ENCODE data around the gene CD79A. TPM values are rescaled to one million over a fixed set of nuclear protein-coding genes. Genes with fewer than 3 reads are reported as not detected.

Gene CD79A
- total RNA-seq, 1 experiment from 2014 or later = 0.37 TPM

GRCh38 chr19:41895745-41896580, 18.9 kb downstream of the CD79A start:
- in situ Hi-C loops (cut with HindIII; ENCODE audit: low pct_unique_long_range_greater_than_20kb, low sequenced_read_pairs) = no loop called here
- no peak for DNase-seq (ENCODE audit: low read depth, low spot score)

DNA sequence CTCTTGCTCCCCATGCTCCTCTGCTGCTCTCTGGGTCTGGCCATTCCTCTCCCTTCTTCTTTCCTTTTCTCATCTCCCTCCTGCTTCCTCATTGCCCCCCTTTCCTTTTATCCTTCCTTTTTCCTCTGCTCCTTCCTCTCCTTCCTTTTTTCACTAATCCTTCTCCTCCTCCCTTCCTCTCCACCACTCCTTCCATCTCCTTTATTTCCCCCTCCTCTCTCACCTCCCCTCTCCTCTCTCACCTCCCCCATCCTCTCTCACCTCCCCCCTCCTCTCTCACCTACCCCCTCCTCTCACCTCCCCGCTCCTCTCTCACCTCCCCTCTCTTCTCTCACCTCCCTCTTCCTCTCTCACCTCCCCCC, 19.5 kb downstream of the CD79A start:
- no peak for DNase-seq (ENCODE audit: low read depth, low spot score)
- in situ Hi-C loops (cut with HindIII; ENCODE audit: low pct_unique_long_range_greater_than_20kb, low sequenced_read_pairs) = no loop called here

DNA sequence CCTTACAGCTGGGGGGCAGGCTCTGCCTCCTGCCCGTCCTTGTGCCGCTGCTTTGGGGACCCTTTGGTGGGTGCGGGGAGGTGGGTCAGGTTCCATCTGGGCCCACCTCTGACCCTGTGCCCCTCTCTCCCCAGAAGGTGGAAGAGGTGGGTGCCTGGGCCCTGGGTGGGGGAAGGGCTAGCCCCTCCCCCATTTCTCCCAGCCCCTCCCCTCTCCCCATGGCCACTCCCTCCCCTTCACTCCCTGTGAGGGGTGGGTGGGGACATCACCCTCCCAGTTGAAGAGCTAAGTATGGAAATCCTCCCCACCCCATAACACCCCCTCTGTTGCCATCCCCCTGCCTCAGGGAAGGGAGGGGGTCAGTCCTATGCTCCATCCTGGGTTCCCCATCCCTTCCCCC, 20.1 kb downstream of the CD79A start:
- in situ Hi-C loops (cut with HindIII; ENCODE audit: low pct_unique_long_range_greater_than_20kb, low sequenced_read_pairs) = no loop called here
- DNase-seq (ENCODE audit: low read depth, low spot score) = no peak

DNA sequence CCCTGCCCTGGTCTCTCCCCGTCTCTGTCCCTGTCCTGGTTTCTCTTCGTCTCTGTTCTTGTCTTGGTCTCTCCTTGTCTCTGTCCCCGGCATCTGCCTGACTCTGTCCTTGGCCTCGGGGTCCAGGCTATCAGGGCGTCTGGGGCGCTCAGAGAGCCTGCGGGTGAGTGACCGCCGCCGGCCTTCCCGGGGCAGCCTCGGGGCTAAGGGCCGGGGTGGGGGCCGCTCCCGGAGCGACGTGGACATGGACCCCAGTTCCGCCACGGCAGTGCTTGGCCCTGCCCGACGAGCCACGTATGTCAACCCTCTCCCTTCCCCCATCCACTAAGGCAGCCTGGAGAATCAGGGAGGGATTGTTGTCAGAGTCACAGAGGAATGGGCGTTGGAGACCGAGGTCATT, 20.7 kb downstream of the CD79A start:
- in situ Hi-C loops (cut with HindIII; ENCODE audit: low pct_unique_long_range_greater_than_20kb, low sequenced_read_pairs) = no loop called here
- no peak for DNase-seq (ENCODE audit: low read depth, low spot score)

DNA sequence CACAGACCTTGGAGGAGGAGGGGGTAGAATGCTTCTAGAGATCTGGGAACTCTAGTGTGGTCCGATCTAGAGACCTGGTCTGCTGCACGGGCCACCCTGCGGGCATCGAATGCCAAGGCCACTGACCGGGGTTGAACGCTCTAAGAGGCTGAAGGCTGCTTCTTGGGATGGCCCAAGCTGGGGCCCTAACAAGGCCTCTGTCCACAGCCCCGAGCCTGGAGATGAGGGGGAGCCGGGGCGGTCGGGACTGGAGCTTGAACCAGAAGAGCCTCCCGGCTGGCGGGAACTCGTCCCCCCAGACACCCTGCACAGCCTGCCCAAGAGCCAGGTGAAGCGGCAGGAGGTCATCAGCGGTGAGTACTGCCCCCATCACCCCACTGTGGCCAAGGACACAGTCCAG, 21.2 kb downstream of the CD79A start:
- no peak for DNase-seq (ENCODE audit: low read depth, low spot score)
- in situ Hi-C loops (cut with HindIII; ENCODE audit: low pct_unique_long_range_greater_than_20kb, low sequenced_read_pairs) = no loop called here

DNA sequence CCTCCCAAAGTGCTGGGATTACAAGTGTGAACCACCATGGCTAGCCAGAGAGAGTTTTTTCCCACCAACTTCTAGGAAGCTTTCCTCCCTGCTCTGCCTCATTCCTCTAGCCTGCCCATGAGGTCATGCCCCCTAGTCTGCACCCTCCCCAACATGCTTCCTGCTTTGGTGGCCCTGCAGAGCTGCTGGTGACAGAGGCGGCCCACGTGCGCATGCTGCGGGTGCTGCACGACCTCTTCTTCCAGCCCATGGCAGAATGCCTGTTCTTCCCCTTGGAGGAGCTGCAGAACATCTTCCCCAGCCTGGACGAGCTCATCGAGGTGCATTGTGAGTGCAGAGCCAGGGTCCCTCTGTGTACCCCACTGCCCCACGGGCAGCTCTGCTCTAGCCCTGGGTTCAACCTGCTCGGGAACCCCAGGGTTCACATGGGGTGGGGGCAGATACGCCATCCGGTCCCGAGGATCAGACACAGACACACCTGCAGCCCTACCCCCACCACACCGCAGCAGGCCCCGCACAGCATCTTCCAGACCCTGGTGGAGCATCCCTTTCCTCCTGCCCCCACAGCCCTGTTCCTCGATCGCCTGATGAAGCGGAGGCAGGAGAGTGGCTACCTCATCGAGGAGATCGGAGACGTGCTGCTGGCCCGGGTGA, 24.8 kb downstream of the CD79A start:
- DNase-seq (ENCODE audit: low read depth, low spot score) = no peak
- in situ Hi-C loops (cut with HindIII; ENCODE audit: low pct_unique_long_range_greater_than_20kb, low sequenced_read_pairs) = no loop called here

- no peak for DNase-seq (ENCODE audit: low read depth, low spot score)
- in situ Hi-C loops (cut with HindIII; ENCODE audit: low pct_unique_long_range_greater_than_20kb, low sequenced_read_pairs) = no loop called here
Observed at GRCh38 chr19:41902594-41902993, 25.5 kb downstream of the CD79A start.

- no peak for DNase-seq (ENCODE audit: low read depth, low spot score)
- in situ Hi-C loops (cut with HindIII; ENCODE audit: low pct_unique_long_range_greater_than_20kb, low sequenced_read_pairs) = no loop called here
Observed at GRCh38 chr19:41903193-41903953, 26.3 kb downstream of the CD79A start.

DNA sequence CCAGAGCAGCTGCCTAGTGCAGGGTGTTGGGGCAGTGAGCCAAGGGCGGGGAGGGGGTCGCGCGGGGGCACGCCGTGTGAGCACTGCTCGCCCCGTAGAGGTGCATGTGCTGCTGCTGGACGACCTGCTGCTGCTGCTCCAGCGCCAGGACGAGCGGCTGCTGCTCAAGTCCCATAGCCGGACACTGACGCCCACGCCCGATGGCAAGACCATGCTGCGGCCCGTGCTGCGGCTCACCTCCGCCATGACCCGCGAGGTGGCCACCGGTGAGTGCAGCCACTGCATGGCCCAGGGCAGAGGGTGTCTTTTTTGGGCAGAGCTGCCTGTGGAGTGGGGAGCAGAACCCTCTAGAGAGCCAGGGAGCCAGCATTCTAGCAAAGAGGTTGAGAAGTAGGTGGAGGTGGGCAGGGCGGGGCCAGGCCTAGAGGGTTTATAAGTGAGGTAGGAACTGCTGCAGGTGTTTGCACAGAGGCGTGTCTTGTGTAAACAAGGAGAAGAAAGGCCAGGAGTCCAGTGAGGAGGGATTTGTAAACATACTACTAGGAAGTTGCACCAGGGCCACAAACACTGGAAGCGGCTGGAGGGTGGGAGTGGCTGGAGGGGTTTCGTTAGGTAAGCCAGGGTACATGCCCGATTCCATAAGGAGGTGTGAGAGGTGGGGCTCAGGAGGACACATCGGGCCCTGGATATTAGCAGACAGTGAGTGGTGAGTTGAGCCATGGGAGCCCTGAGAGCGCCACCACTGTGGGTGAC, 27.2 kb downstream of the CD79A start:
- in situ Hi-C loops (cut with HindIII; ENCODE audit: low pct_unique_long_range_greater_than_20kb, low sequenced_read_pairs) = no loop called here
- DNase-seq (ENCODE audit: low read depth, low spot score) = no peak

DNA sequence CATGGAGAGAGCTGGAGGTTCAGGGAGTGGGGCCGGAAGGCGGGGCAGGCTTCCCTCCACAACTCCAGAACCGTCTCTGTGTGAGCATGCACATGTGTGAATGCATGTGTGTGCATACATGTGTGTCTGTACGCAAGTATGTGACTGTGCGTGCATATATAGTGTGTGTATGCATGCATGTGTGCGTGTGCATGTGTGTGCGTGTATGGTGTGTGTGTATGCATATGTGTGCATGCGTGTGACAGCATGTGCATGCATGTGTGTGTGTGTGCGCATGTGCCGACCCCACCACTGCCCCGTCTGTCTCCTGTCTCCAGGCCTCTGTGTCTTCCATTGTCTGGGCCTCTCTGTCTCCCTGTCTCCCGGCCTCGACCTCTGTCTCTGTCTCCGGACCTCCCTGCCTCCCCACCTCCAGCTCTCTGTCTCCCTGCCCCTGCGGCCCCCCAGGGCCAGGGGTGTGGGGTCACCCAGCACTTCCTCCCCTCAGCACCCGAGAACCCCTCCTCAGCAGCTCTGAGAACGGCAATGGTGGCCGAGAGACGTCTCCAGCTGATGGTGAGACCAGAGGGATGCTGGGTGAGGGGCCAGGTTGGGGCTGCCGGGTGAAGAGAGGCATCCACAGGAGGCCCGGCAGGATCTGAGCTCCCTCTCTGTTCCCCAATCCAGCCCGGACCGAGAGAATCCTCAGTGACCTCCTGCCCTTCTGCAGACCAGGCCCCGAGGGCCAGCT, 28.4 kb downstream of the CD79A start:
- in situ Hi-C loops (cut with HindIII; ENCODE audit: low pct_unique_long_range_greater_than_20kb, low sequenced_read_pairs) = no loop called here
- no peak for DNase-seq (ENCODE audit: low read depth, low spot score)

DNA sequence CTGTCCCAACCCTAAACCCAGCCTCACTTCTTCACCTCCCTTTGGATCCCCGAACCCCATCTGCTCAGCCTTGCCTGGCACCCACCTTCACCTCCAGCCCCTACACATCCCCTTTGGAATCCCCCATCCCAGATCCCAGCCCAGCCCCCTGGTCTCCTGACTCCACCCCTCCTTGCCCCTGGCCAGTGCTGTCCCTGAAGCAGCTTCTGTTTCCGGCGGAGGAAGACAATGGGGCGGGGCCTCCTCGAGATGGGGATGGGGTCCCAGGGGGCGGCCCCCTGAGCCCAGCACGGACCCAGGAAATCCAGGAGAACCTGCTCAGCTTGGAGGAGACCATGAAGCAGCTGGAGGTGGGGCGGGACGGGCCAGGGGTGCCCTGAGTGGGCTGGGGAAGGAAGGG, 29.2 kb downstream of the CD79A start:
- DNase-seq (ENCODE audit: low read depth, low spot score) = no peak
- in situ Hi-C loops (cut with HindIII; ENCODE audit: low pct_unique_long_range_greater_than_20kb, low sequenced_read_pairs) = no loop called here

DNA sequence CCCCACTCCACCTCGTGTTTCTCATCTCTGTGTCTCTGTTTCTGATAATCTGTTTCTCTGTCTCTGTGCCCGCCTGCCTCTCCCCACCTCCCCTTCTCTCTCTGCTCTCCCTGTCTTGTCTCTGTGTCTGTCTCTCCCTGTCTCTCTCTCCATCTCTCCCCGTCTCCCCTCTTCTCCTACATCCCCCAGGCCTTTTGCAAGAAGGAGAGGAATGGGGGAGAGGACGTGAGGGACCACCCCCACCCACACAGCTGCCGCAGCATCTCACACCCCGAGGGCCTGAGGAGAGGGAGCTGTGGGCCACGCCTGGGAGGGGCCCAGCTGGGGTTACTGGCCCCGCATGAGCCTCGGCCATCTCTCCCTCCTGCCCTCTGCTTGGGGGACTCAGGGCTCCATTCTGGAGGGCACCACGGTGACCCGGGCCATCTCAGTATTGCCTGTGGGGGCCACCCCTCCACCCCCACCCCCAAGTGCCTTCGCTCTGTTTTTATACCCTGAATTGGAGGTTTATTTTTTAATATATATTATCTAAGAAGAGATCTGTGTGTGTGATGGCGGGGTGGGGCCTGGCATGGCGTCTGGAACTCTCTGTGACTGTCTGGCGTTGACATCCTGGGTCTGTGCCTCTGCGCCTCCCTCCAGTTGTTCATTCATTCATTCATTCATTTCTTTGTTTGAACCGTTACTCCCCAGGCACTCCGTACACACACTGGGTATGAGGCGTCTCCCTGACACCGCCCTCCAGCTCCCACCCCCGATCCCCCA, 30.0 kb downstream of the CD79A start:
- in situ Hi-C loops (cut with HindIII; ENCODE audit: low pct_unique_long_range_greater_than_20kb, low sequenced_read_pairs) = no loop called here
- DNase-seq (ENCODE audit: low read depth, low spot score) = no peak

GRCh38 chr19:41907994-41908615, 31.0 kb downstream of the CD79A start:
- in situ Hi-C loops (cut with HindIII; ENCODE audit: low pct_unique_long_range_greater_than_20kb, low sequenced_read_pairs) = no loop called here
- DNase-seq (ENCODE audit: low read depth, low spot score) = no peak

DNA sequence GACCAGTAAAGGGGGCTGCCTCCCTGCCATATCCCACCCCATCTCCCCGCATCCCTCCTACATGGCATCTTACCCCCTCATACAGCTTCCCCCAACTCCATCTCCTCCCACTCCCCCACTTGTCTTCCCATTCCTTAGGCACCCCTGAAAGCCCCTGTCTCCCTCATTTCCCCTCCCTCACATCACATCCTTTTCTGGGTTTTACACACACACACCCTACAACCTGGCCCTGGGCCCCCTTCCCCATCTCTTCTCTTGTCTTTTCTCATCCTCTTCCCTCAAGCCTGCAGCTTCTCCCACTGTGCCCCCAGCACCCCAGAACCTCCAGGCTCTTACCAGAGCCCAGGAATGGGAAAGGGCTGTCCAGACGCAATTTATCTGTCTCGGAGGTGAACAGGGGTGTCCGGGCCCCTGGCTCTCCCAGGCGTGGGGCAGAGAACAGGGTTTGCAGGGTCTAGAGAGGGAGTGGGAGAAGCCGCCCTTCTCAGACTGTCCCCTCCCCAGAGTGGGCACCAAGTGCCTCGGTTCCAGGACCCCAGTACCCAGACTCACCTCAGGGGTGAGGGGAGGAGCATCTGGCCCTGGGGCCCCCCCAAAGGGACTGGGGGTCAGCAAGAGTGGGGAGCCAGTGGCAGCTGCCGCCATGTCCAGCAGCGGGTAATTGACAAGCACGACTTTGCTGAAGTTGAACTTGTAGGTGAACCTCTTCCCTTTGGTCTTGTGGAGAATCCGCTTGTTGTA, 31.8 kb downstream of the CD79A start:
- in situ Hi-C loops (cut with HindIII; ENCODE audit: low pct_unique_long_range_greater_than_20kb, low sequenced_read_pairs) = no loop called here
- no peak for DNase-seq (ENCODE audit: low read depth, low spot score)

DNA sequence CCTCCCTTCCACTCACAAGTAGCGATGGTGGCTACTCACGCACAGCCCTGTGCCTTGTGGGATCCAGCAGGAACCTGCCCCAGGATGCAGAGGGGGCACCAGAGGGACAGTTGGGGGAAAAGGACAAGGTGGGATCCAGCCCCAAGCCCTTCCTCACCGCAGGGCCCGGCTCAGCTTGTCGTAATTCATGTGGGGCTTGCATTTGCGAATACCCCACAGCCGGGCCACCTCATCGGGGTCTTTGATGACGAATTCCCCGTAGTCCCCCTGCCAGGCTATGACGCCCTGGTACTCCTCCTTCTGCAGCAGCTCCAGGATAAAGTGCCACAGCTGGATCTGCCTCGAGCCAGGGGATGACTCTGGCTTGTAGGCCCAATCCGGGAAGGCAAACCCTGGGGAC, 32.6 kb downstream of the CD79A start:
- in situ Hi-C loops (cut with HindIII; ENCODE audit: low pct_unique_long_range_greater_than_20kb, low sequenced_read_pairs) = no loop called here
- no peak for DNase-seq (ENCODE audit: low read depth, low spot score)
